H1 (cell line): Measurements from ENCODE around the gene ACVR2A. TPM values are rescaled to one million over a fixed set of nuclear protein-coding genes. Genes with fewer than 3 reads are reported as not detected.

ENCODE experiments used
- CTCF ChIA-PET: fragments of 300-600 bp; sonication (Branson Sonifier 250); formaldehyde crosslinking; loops from one replicate; lab custom pipeline; 2021; ENCODE audit not compliant: partially characterized antibody; lab: Charles Lee
- POLR2A ChIA-PET: fragments of 300-600 bp; sonication (Branson Sonifier 250); formaldehyde crosslinking; loops from one replicate; lab custom pipeline; 2021; ENCODE audit warnings: inconsistent platforms; ENCODE audit not compliant: partially characterized antibody; lab: Charles Lee
- DNase-seq, 2 experiments: peaks; one replicate each; pipeline versions ENCODE4 v3.0.0 to v3.0.0-alpha.2; 2010 to 2022; ENCODE audit warnings: low spot score in 2 of 2, low read depth in 1 of 2, mixed read lengths in 1 of 2
- FAIRE-seq: peaks from 2 replicates; lab custom pipeline; 2011; peaks lifted over from hg19 to GRCh38; lab: Jason Lieb, UNC
- H2AFZ ChIP-seq: 2 replicates; pipeline ENCODE4 v1.8.1; 2012; ENCODE audit warnings: low read length, inconsistent platforms
- H2AK5ac ChIP-seq: 2 replicates; pipeline ENCODE4 v1.6.1; 2013; ENCODE audit warnings: low read depth, low read length
- H2BK120ac ChIP-seq: replicated peaks from 2 replicates; pipeline ENCODE3; 2013; ENCODE audit warnings: low read depth, low read length, inconsistent platforms
- H2BK12ac ChIP-seq: 2 replicates; pipeline ENCODE4 v1.6.1; 2013; ENCODE audit warnings: low read depth, low read length
- H2BK15ac ChIP-seq: 2 replicates; pipeline ENCODE4 v1.6.1; 2013; ENCODE audit warnings: low read length
- H2BK20ac ChIP-seq: 2 replicates; pipeline ENCODE4 v1.6.1; 2013; ENCODE audit warnings: low read length
- H2BK5ac ChIP-seq: 2 replicates; pipeline ENCODE4 v1.6.1; 2013; ENCODE audit warnings: low read depth, low read length
- H3K14ac ChIP-seq: 2 replicates; pipeline ENCODE4 v1.6.1; 2013; ENCODE audit warnings: inconsistent platforms; ENCODE audit not compliant: insufficient read length
- H3K18ac ChIP-seq: 2 replicates; pipeline ENCODE4 v1.6.1; 2013; ENCODE audit warnings: low read length; ENCODE audit errors: extremely low read depth
- H3K23ac ChIP-seq: 2 replicates; pipeline ENCODE4 v1.6.1; 2013; ENCODE audit warnings: inconsistent platforms; ENCODE audit not compliant: insufficient read length
- H3K23me2 ChIP-seq: 2 replicates; pipeline ENCODE4 v1.6.1; 2013; ENCODE audit warnings: low read depth, low read length
- H3K27ac ChIP-seq: 2 replicates; pipeline ENCODE4 v1.6.1; 2011; ENCODE audit warnings: low read depth, low read length, inconsistent platforms
- H3K27me3 ChIP-seq, 4 experiments: replicated peaks in 1 of 4; 1 replicate in 1 of 4; 2 replicates in 3 of 4; pipeline versions ENCODE4 v1.6.1 to v1.8.1; 2011 to 2013; ENCODE audit warnings: low read length in 3 of 4, mild to moderate bottlenecking in 3 of 4, inconsistent platforms in 2 of 4, mixed read lengths in 2 of 4, moderate library complexity in 1 of 4; ENCODE audit not compliant: control insufficient read depth in 3 of 4, insufficient read depth in 3 of 4; ENCODE audit errors: extremely low read depth in 1 of 4
- H3K36me3 ChIP-seq, 4 experiments: 2 replicates each; pipeline versions ENCODE4 v1.6.1 to v1.8.1; 2011 to 2013; ENCODE audit warnings: mild to moderate bottlenecking in 4 of 4, low read length in 3 of 4, moderate library complexity in 2 of 4, control low read depth in 1 of 4, inconsistent platforms in 1 of 4; ENCODE audit not compliant: insufficient read depth in 4 of 4, control insufficient read depth in 2 of 4
- H3K4ac ChIP-seq: replicated peaks from 2 replicates; pipeline ENCODE3; 2013; ENCODE audit warnings: low read length, low read depth, mixed read lengths, inconsistent platforms; ENCODE audit not compliant: insufficient read length
- H3K4me1 ChIP-seq, 4 experiments: replicated peaks in 1 of 4; 1 replicate in 1 of 4; 2 replicates in 3 of 4; pipeline versions ENCODE4 v1.6.1 to v1.8.1; 2011 to 2013; ENCODE audit warnings: low read length in 3 of 4, inconsistent platforms in 2 of 4, mixed read lengths in 1 of 4; ENCODE audit not compliant: insufficient read depth in 4 of 4, control insufficient read depth in 3 of 4
- H3K4me2 ChIP-seq, 2 experiments: 2 replicates each; pipeline versions ENCODE4 v1.6.1 to v1.8.1; 2011 to 2013; ENCODE audit warnings: low read depth in 2 of 2, low read length in 2 of 2, control low read depth in 1 of 2, inconsistent platforms in 1 of 2, mild to moderate bottlenecking in 1 of 2; ENCODE audit not compliant: insufficient read depth in 1 of 2
- H3K4me3 ChIP-seq, 4 experiments: fragments of 200-600, 300-600 bp in 1 of 4; sonication (generic), shearing (Covaris generic), sonication (Bioruptor Twin) in 1 of 4; 2 replicates each; pipeline versions ENCODE4 v1.5.1 to v1.8.1; 2011 to 2016; ENCODE audit warnings: low read length in 4 of 4, low read depth in 3 of 4, control low read depth in 2 of 4, inconsistent platforms in 2 of 4, mild to moderate bottlenecking in 2 of 4, mixed read lengths in 1 of 4, moderate library complexity in 1 of 4; ENCODE audit not compliant: insufficient read depth in 2 of 4; ENCODE audit errors: extremely low read depth in 1 of 4
- H3K56ac ChIP-seq: replicated peaks from 2 replicates; pipeline ENCODE3; 2013; ENCODE audit warnings: low read depth, mild to moderate bottlenecking, mixed read lengths, low read length, inconsistent platforms; ENCODE audit not compliant: insufficient read length
- H3K79me1 ChIP-seq: 2 replicates; pipeline ENCODE4 v1.6.1; 2013; ENCODE audit warnings: low read depth, low read length, control low read depth
- H3K79me2 ChIP-seq, 2 experiments: 2 replicates each; pipeline versions ENCODE4 v1.6.1 to v1.8.1; 2012 to 2013; ENCODE audit warnings: low read length in 2 of 2, mild to moderate bottlenecking in 2 of 2, inconsistent platforms in 1 of 2; ENCODE audit not compliant: insufficient read depth in 2 of 2, control insufficient read depth in 1 of 2
- H3K9ac ChIP-seq, 4 experiments: replicated peaks in 1 of 4; 1 replicate in 1 of 4; 2 replicates in 3 of 4; pipeline versions ENCODE4 v1.6.1 to v1.8.1; 2011 to 2013; ENCODE audit warnings: low read depth in 3 of 4, low read length in 3 of 4, control low read depth in 2 of 4, mild to moderate bottlenecking in 2 of 4, moderate library complexity in 2 of 4, inconsistent platforms in 1 of 4; ENCODE audit errors: extremely low read depth in 1 of 4
- H3K9me3 ChIP-seq, 2 experiments: 2 replicates each; pipeline versions ENCODE4 v1.6.1 to v1.8.1; 2012 to 2013; ENCODE audit warnings: mild to moderate bottlenecking in 2 of 2, moderate library complexity in 2 of 2, control low read depth in 1 of 2, inconsistent platforms in 1 of 2, low read depth in 1 of 2, low read length in 1 of 2, mixed read lengths in 1 of 2; ENCODE audit not compliant: insufficient read depth in 2 of 2
- H4K20me1 ChIP-seq, 2 experiments: replicated peaks in 1 of 2; 2 replicates each; pipeline versions ENCODE3 to v1.8.1; 2011 to 2013; ENCODE audit warnings: inconsistent platforms in 2 of 2, low read length in 2 of 2, mild to moderate bottlenecking in 1 of 2; ENCODE audit not compliant: insufficient read depth in 2 of 2, control insufficient read depth in 1 of 2
- H4K5ac ChIP-seq: 2 replicates; pipeline ENCODE4 v1.6.1; 2013; ENCODE audit warnings: low read length, low read depth, mixed read lengths, inconsistent platforms; ENCODE audit not compliant: insufficient read length
- H4K8ac ChIP-seq: 2 replicates; pipeline ENCODE4 v1.8.0; 2013; ENCODE audit warnings: mild to moderate bottlenecking, moderate library complexity, low read length, inconsistent platforms; ENCODE audit not compliant: insufficient read depth; ENCODE audit errors: extremely low read depth
- H4K91ac ChIP-seq: replicated peaks from 2 replicates; pipeline ENCODE3; 2013; ENCODE audit warnings: low read length, mixed read lengths, inconsistent platforms; ENCODE audit not compliant: insufficient read length
- E2F6 ChIP-seq: IDR thresholded peaks from 2 replicates; pipeline ENCODE4 v1.6.1; 2012; ENCODE audit warnings: inconsistent platforms
- SIN3A ChIP-seq, 2 experiments: IDR thresholded peaks in 1 of 2; conservative IDR thresholded peaks in 1 of 2; 2 replicates each; pipeline ENCODE4 v1.6.1; 2011 to 2012; ENCODE audit warnings: low read length in 2 of 2, improper control_type of control experiment in 1 of 2, low read depth in 1 of 2, mild to moderate bottlenecking in 1 of 2
- ZNF274 ChIP-seq: IDR thresholded peaks from 2 replicates; pipeline ENCODE4 v1.7.0; 2012; ENCODE audit warnings: low read length, borderline replicate concordance; ENCODE audit errors: extremely low read depth
- WGBS, 2 experiments: shearing (Covaris generic) in 1 of 2; methylation state at CpG; one replicate each; pipeline versions ENCODE4 v1.1.6 to v1.1.7; 2013 to 2015; ENCODE audit warnings: low lambda C conversion rate in 2 of 2, mixed read lengths in 2 of 2, inconsistent platforms in 1 of 2, low coverage in 1 of 2, missing lambda C conversion rate in 1 of 2; ENCODE audit not compliant: insufficient replicate concordance in 2 of 2, insufficient coverage in 1 of 2, insufficient read length in 1 of 2; ENCODE audit errors: extremely low coverage in 1 of 2, missing lambda C conversion rate in 1 of 2; 5-methylcytosine and 5-hydroxymethylcytosine counted together
- polyA plus RNA-seq, 7 experiments: library from polyadenylated mRNA; depleted of rRNA in 3 of 7; stranded (reverse) in 5 of 7; unstranded in 2 of 7; fragments of >200 nt in 5 of 7; fragments of 200-250 nt in 2 of 7; gene quantifications; 1 replicate in 5 of 7; 2 replicates in 1 of 7; 4 replicates in 1 of 7; pipeline versions ENCODE4 v1.2.1 to v1.2.3, GENCODE V29; 2011 to 2013; ENCODE audit warnings: missing spikeins in 2 of 7, mixed read lengths in 2 of 7
- total RNA-seq: library from RNA; stranded (reverse); fragmentation: NEBNext Ultra II Directional; extraction: Animal tissue kit (Norgen Biotek cat#: 25700); gene quantifications from 2 replicates; pipeline ENCODE4 v1.2.1, GENCODE V29; 2021

ACVR2A gene
- total and polyA plus RNA-seq, 2 of the 8 experiments (the other 6 are each of a cell fraction or from before 2014, with no cell fraction given) = 3.4 to 18.1 TPM

- Histone ChIP-seq H2AFZ (no peak overlapping the region), H2BK20ac (no peak overlapping the region), H4K5ac (no peak overlapping the region), H3K9ac (peak overlapping the region; percentile 13 to 60 (median 46); a peak in 6 of 7 replicates), H3K4ac (no peak overlapping the region), H3K18ac (no peak overlapping the region), H2BK5ac (no peak overlapping the region), H3K36me3 (no peaks in the 10 kb centered on the region), H3K14ac (no peak overlapping the region), H3K23me2 (no peaks in the 10 kb centered on the region; the same call in 1 of the 2 replicates), H2AK5ac (no peak overlapping the region), H3K79me1 (no peaks in the 10 kb centered on the region)
- DNase-seq = no peak
- POLR2A ChIA-PET = interaction anchor here (1.6 to 2.5 kb wide), 2 partner anchors 9 to 17 kb away, joined by 3 to 13 read pairs; no protein-coding TSS in a partner anchor
- TF ChIP-seq SIN3A (conservative IDR thresholded peaks at IDR 0.05 in 1 of 2, IDR thresholded peaks at IDR 0.05 in 1 of 2; ENCODE audit: low read depth in 1 of 2, low read length in 2 of 2) (peak in 1 of 2 experiments; percentile 37; a peak in 1 of 4 replicates), ZNF274 (no peak), E2F6 (no peak)
- TF ChIP-seq, all 59 proteins: peak for 1
- FAIRE-seq = peak; percentile 24
- CTCF ChIA-PET = no interaction called here
- peak overlapping the region; percentile 82 to 90 for H3K4me2 ChIP-seq
- H3K9me3 ChIP-seq = no peaks in the 10 kb centered on the region
- no peak overlapping the region for H3K27ac ChIP-seq
- no peaks in the 10 kb centered on the region for H3K27me3 ChIP-seq
- 3% methylated on average over 14 of the region's 14 CpGs; no CpG with 5 or more reads in 1 of the 2 experiments for WGBS, 2 experiments
- peaks cover 7 to 58% of the 10 kb centered on the region in 2 experiments; a peak in 3 of 4 replicates for H3K79me2 ChIP-seq
- H4K20me1 ChIP-seq = peaks cover 0 to 9% of the 10 kb centered on the region in 2 experiments
- no peak overlapping the region for H2BK120ac ChIP-seq
- no peak overlapping the region for H3K56ac ChIP-seq
- H3K4me3 ChIP-seq = peak overlapping the region; percentile 71 to 86 (median 78)
- H4K91ac ChIP-seq = no peak overlapping the region
- H3K23ac ChIP-seq = no peak overlapping the region
- peaks cover 2 to 10% (median 3%) of the 10 kb centered on the region in 4 experiments; a peak in 4 of 7 replicates for H3K4me1 ChIP-seq
- H2BK15ac ChIP-seq = no peak overlapping the region
- H2BK12ac ChIP-seq = no peak overlapping the region
- H4K8ac ChIP-seq = no peak overlapping the region
Observed at GRCh38 chr2:147845411-147845971, 662 bp downstream of the ACVR2A start.
